GM12878 (cell line): Measurements from ENCODE around the gene RPSA.

Experiments used
- JUNB ChIP-seq: IDR thresholded peaks from 2 replicates; pipeline ENCODE4 v1.6.1; 2016; ENCODE audit warnings: antibody characterized with exemption, mild to moderate bottlenecking
- POLR2A ChIP-seq: IDR thresholded peaks from 2 replicates; pipeline ENCODE4 v1.6.1; 2011; ENCODE audit warnings: low read depth, mild to moderate bottlenecking, low read length
- RAD21 ChIP-seq: IDR thresholded peaks from 2 replicates; pipeline ENCODE4 v1.6.1; 2011; ENCODE audit warnings: mild to moderate bottlenecking, low read depth, low read length, moderate library complexity; ENCODE audit not compliant: insufficient read depth
- SUZ12 ChIP-seq: fragments of 200-600 bp; sonication (generic); IDR thresholded peaks from one replicate; pipeline ENCODE4 v1.6.1; 2018; ENCODE audit warnings: antibody characterized with exemption, mild to moderate bottlenecking; ENCODE audit not compliant: unreplicated experiment
- YY1 ChIP-seq: IDR thresholded peaks from 2 replicates; pipeline ENCODE4 v1.6.1; 2011; ENCODE audit warnings: low read depth, mild to moderate bottlenecking, low read length
- TF ChIP-seq, protein P1 (sequence below), 3 experiments: IDR thresholded peaks in 2 of 3; conservative IDR thresholded peaks in 1 of 3; 2 replicates each; pipeline ENCODE4 v1.5.1; 2011; ENCODE audit warnings: low read depth in 3 of 3, low read length in 3 of 3, mild to moderate bottlenecking in 3 of 3, control low read depth in 2 of 3, moderate library complexity in 2 of 3, inconsistent platforms in 1 of 3, mixed read lengths in 1 of 3; ENCODE audit not compliant: control insufficient read depth in 2 of 3, insufficient read depth in 1 of 3; ENCODE audit errors: extremely low read depth in 1 of 3
- TF ChIP-seq, protein P2 (sequence below): IDR thresholded peaks from 2 replicates; pipeline ENCODE4 v1.6.1; 2012; ENCODE audit warnings: low read depth, low read length, improper control_type of control experiment
- TF ChIP-seq, protein P3 (sequence below): fragments of 450-650 bp; formaldehyde crosslinking; IDR thresholded peaks from 2 replicates; pipeline ENCODE4 v1.4.0; 2022; ENCODE audit warnings: mild to moderate bottlenecking, moderate library complexity

DNA sequence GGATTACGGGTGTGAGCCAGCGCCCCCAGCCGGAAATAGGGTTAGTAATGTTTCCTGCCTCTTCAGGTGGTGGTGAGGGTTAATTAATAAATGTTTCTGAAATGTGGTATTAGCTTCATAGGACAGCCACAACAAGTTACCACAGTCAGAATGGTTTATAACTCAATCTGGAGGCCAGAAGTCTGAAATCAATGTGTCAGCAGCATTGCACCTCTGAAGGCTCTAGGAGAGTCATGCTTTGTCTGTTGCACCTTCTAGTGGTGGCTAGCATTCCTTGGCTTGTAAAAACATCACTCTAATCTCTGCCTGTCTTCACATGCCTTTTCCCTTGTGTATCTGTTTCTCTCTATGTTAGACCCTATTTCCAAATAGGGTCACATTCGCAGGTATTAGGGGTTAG, 7.8 kb upstream of the RPSA start:
- TF ChIP-seq SUZ12 (no peak), POLR2A (no peak), YY1 (no peak), RAD21 (0 out of 2 replicates have a peak, but pooled peaks have one; percentile 18), JUNB (no peak)
- TF ChIP-seq, protein P1, sequence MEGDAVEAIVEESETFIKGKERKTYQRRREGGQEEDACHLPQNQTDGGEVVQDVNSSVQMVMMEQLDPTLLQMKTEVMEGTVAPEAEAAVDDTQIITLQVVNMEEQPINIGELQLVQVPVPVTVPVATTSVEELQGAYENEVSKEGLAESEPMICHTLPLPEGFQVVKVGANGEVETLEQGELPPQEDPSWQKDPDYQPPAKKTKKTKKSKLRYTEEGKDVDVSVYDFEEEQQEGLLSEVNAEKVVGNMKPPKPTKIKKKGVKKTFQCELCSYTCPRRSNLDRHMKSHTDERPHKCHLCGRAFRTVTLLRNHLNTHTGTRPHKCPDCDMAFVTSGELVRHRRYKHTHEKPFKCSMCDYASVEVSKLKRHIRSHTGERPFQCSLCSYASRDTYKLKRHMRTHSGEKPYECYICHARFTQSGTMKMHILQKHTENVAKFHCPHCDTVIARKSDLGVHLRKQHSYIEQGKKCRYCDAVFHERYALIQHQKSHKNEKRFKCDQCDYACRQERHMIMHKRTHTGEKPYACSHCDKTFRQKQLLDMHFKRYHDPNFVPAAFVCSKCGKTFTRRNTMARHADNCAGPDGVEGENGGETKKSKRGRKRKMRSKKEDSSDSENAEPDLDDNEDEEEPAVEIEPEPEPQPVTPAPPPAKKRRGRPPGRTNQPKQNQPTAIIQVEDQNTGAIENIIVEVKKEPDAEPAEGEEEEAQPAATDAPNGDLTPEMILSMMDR (IDR thresholded peaks at IDR 0.05 in 2 of 3, conservative IDR thresholded peaks at IDR 0.05 in 1 of 3; ENCODE audit: control insufficient read depth in 2 of 3, extremely low read depth in 1 of 3, insufficient read depth in 1 of 3, low read depth in 3 of 3, low read length in 3 of 3) = peak in 2 of 3 experiments; percentile 3 to 14; a peak in 1 of 6 replicates
- TF ChIP-seq, protein P2, sequence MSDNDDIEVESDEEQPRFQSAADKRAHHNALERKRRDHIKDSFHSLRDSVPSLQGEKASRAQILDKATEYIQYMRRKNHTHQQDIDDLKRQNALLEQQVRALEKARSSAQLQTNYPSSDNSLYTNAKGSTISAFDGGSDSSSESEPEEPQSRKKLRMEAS = no peak
- TF ChIP-seq, protein P3, sequence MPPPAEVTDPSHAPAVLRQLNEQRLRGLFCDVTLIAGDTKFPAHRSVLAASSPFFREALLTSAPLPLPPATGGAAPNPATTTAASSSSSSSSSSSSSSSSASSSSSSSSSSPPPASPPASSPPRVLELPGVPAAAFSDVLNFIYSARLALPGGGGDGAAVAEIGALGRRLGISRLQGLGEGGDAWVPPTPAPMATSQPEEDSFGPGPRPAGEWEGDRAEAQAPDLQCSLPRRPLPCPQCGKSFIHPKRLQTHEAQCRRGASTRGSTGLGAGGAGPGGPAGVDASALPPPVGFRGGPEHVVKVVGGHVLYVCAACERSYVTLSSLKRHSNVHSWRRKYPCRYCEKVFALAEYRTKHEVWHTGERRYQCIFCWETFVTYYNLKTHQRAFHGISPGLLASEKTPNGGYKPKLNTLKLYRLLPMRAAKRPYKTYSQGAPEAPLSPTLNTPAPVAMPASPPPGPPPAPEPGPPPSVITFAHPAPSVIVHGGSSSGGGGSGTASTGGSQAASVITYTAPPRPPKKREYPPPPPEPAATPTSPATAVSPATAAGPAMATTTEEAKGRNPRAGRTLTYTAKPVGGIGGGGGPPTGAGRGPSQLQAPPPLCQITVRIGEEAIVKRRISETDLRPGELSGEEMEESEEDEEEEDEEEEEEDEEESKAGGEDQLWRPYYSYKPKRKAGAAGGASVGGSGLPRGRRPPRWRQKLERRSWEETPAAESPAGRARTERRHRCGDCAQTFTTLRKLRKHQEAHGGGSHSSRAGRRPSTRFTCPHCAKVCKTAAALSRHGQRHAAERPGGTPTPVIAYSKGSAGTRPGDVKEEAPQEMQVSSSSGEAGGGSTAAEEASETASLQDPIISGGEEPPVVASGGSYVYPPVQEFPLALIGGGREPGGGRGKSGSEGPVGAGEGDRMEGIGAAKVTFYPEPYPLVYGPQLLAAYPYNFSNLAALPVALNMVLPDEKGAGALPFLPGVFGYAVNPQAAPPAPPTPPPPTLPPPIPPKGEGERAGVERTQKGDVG (CRISPR knock-in tag) = no peak
